Measurements from ENCODE around the gene NDEL1. TPM values are rescaled to one million over a fixed set of nuclear protein-coding genes. Genes with fewer than 3 reads are reported as not detected.

NDEL1 gene
- total RNA-seq, 4 donors from 2014 or later: 172 to 237 (median 230) TPM

DNA sequence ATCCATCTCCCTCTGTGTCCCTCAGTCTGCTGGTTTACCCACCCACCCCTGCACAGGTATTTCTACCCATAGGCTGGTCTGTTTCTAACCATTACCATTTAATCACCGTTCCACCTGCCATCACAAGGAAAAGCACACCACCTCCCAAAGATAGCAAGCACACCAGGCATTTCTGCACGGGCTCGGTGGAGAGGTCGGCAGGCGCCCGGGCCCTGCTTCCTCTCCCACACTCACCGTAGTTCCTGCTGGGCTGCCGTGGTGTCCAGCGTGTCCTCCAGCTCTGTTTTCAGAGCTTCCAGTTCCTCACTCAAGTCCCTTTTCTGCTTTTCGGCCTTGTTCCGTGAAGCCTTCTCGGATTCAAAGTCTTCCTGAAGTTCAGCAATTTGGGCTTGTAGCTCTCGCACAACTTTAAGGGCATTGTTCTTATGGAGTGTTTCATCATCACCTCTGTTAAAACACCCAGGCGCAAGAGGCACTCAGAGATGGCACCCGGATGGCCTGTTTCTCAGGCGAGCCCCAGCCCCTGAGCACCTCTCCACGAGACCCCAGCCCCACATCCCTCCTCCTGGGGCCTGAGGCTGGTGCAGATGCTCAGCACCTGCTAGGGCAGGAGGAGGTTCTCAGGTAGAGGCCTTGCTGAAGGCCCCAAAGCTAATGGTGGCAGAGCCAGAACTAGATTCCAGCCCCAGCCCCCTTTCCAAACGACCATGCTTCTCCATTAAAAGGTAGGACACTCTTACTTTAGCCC is 69.0 kb downstream of the NDEL1 start:
- peaks cover 17% of the 10 kb centered on the region for H3K4me1 ChIP-seq
- no peak overlapping the region for H3K27ac ChIP-seq
- no peak for DNase-seq (ENCODE audit: low spot score in 2 of 2)
- H3K27me3 ChIP-seq: no peaks in the 10 kb centered on the region
- H3K36me3 ChIP-seq: peaks cover 34% of the 10 kb centered on the region
- H3K4me3 ChIP-seq: no peak overlapping the region
- TF ChIP-seq POLR2A (IDR thresholded peaks at IDR 0.05): no peak
- no peak for TF ChIP-seq EP300 (IDR thresholded peaks at IDR 0.05)
- TF ChIP-seq, protein P1, sequence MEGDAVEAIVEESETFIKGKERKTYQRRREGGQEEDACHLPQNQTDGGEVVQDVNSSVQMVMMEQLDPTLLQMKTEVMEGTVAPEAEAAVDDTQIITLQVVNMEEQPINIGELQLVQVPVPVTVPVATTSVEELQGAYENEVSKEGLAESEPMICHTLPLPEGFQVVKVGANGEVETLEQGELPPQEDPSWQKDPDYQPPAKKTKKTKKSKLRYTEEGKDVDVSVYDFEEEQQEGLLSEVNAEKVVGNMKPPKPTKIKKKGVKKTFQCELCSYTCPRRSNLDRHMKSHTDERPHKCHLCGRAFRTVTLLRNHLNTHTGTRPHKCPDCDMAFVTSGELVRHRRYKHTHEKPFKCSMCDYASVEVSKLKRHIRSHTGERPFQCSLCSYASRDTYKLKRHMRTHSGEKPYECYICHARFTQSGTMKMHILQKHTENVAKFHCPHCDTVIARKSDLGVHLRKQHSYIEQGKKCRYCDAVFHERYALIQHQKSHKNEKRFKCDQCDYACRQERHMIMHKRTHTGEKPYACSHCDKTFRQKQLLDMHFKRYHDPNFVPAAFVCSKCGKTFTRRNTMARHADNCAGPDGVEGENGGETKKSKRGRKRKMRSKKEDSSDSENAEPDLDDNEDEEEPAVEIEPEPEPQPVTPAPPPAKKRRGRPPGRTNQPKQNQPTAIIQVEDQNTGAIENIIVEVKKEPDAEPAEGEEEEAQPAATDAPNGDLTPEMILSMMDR (IDR thresholded peaks at IDR 0.05): no peak
- no peak for TF ChIP-seq POLR2AphosphoS5 (IDR thresholded peaks at IDR 0.05)
- WGBS: 90% methylated on average over 18 of the region's 18 CpGs
- H3K9me3 ChIP-seq: no peaks in the 10 kb centered on the region

DNA sequence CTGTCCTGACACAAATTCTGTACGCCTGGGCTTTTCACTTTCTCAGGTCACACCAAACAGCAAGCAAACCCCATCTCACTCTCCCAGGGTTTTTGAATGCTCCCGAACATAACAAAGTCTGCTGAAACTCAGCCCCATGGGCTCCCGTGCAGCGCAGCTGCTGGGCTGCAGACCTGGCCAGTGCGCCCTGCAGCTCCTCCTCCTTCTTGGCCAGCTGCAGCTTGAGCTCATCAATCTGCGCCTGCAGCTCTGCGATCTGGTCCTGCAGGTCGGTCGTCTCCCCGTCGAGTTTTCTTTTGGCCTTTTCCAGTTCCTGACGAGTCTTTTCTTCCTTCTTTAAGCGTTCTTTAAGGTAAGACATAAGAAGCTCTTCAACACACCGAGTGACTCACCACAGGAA is 70.5 kb downstream of the NDEL1 start:
- DNase-seq (ENCODE audit: low spot score in 2 of 2): no peak
- Histone ChIP-seq H3K27me3 (no peaks in the 10 kb centered on the region), H3K4me3 (no peak overlapping the region), H3K9me3 (no peaks in the 10 kb centered on the region), H3K27ac (no peak overlapping the region), H3K4me1 (peaks cover 10% of the 10 kb centered on the region), H3K36me3 (peaks cover 31% of the 10 kb centered on the region)
- TF ChIP-seq POLR2A (IDR thresholded peaks at IDR 0.05) (no peak), POLR2AphosphoS5 (IDR thresholded peaks at IDR 0.05) (no peak)
- TF ChIP-seq, protein P1 (IDR thresholded peaks at IDR 0.05): no peak
- WGBS: 83% methylated on average over 14 of the region's 14 CpGs

DNA sequence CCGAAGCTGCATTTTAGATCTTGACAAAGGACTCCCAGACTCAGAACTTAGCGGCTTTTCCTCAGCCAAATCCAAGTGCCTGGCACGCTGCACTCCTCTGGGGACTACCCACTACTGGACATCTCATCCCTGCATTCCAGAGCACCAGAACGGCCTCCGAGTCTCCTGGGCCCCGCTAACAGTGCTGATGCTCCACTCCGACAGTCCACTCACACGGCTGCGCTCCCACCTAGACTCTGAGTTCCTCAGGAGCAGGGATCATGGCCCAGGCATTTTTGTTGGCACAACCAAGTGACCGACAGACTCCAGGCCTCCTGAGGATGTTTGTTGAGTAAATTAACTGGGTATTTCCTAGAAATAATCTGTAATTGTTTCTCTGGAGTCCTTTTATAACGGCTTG is 79.1 kb downstream of the NDEL1 start:
- peaks cover 64% of the 10 kb centered on the region for H3K36me3 ChIP-seq
- no peaks in the 10 kb centered on the region for H3K4me1 ChIP-seq
- no peaks in the 10 kb centered on the region for H3K27me3 ChIP-seq
- DNase-seq (ENCODE audit: low spot score in 2 of 2): no peak
- no peaks in the 10 kb centered on the region for H3K9me3 ChIP-seq
- TF ChIP-seq POLR2AphosphoS5 (IDR thresholded peaks at IDR 0.05): no peak
- TF ChIP-seq, protein P1 (IDR thresholded peaks at IDR 0.05): no peak
- no peak for TF ChIP-seq EP300 (IDR thresholded peaks at IDR 0.05)
- WGBS: 96% methylated on average over 11 of the region's 11 CpGs
- no peak overlapping the region for H3K27ac ChIP-seq
- H3K4me3 ChIP-seq: no peak overlapping the region

Other genes starting within 250 kb of the NDEL1 start
- 10 to 100 TPM in 2 of 4 donors, 1 to 10 TPM in 2; 8.1 to 10.6 (median 9.9) TPM for gene BORCS6, start 245.7 kb upstream of the NDEL1 start, total RNA-seq
- 10 to 100 TPM in 2 of 4 donors, 1 to 10 TPM in 2; 3.7 to 18.2 (median 9.5) TPM for gene AURKB, start 225.3 kb upstream of the NDEL1 start, total RNA-seq
- gene CTC1, start 187.8 kb upstream of the NDEL1 start, total RNA-seq: 10 to 100 TPM; 16.8 to 58.1 (median 22.3) TPM
- gene PFAS, start 186.6 kb upstream of the NDEL1 start, total RNA-seq: 10 to 100 TPM; 13.0 to 35.1 (median 16.7) TPM
- 10 to 100 TPM; 12.6 to 16.3 (median 13.7) TPM for gene RANGRF, start 147.2 kb upstream of the NDEL1 start, total RNA-seq
- 1 to 10 TPM in 3 of 4 donors, under 1 TPM in 1; 0.80 to 2.4 (median 1.5) TPM for gene SLC25A35, start 140.5 kb upstream of the NDEL1 start, total RNA-seq
- gene ARHGEF15, start 125.6 kb upstream of the NDEL1 start, total RNA-seq: 10 to 100 TPM in 2 of 4 donors, 1 to 10 TPM in 2; 2.3 to 22.2 (median 11.0) TPM
- not detected for gene ODF4, start 96.0 kb upstream of the NDEL1 start, total RNA-seq
- gene RPL26, start 52.7 kb upstream of the NDEL1 start, total RNA-seq: 1,000 to 10,000 TPM; 2,419 to 4,673 (median 3,203) TPM
- gene RNF222, start 38.1 kb upstream of the NDEL1 start, total RNA-seq: 10 to 100 TPM in 2 of 4 donors, 1 to 10 TPM in 2; 4.1 to 17.5 (median 8.2) TPM
- gene MYH10, start 194.8 kb downstream of the NDEL1 start, total RNA-seq: 10 to 100 TPM in 3 of 4 donors, 1 to 10 TPM in 1; 9.5 to 18.3 (median 13.2) TPM

Data from suprapubic skin (tissue), 4 donors.